Liver (tissue), 9 donors: ENCODE results near the gene SERPINH1. TPM values are rescaled to one million over a fixed set of nuclear protein-coding genes. Genes with fewer than 3 reads are reported as not detected.

Experiments
- DNase-seq: peaks from one replicate; pipeline ENCODE4 v3.0.0-alpha.2; 2017; ENCODE audit warnings: low spot score
- H3K27ac ChIP-seq, 2 donors: one replicate each; pipeline ENCODE4 v1.7.0; 2013; ENCODE audit warnings: inconsistent platforms in 2 of 2, low read length in 2 of 2, control low read depth in 1 of 2, low read depth in 1 of 2, mild to moderate bottlenecking in 1 of 2
- H3K27me3 ChIP-seq, 4 donors: one replicate each; pipeline versions ENCODE4 v1.6.1 to v1.7.0; 2013; ENCODE audit warnings: low read length in 3 of 4, inconsistent platforms in 1 of 4, mild to moderate bottlenecking in 1 of 4, moderate library complexity in 1 of 4; ENCODE audit not compliant: control insufficient read depth in 4 of 4, insufficient read depth in 4 of 4
- H3K36me3 ChIP-seq, 4 donors: one replicate each; pipeline versions ENCODE4 v1.6.1 to v1.7.0; 2013; ENCODE audit warnings: low read length in 3 of 4, mild to moderate bottlenecking in 3 of 4, low read depth in 1 of 4, moderate library complexity in 1 of 4; ENCODE audit not compliant: control insufficient read depth in 4 of 4, insufficient read depth in 3 of 4
- H3K4me1 ChIP-seq, 4 donors: one replicate each; pipeline versions ENCODE4 v1.6.1 to v1.7.0; 2013; ENCODE audit warnings: low read length in 3 of 4, mild to moderate bottlenecking in 3 of 4, moderate library complexity in 1 of 4; ENCODE audit not compliant: control insufficient read depth in 4 of 4, insufficient read depth in 4 of 4
- H3K4me3 ChIP-seq, 3 donors: one replicate each; pipeline versions ENCODE4 v1.6.1 to v1.7.0; 2013; ENCODE audit warnings: low read length in 3 of 3, control low read depth in 1 of 3, low read depth in 1 of 3, mild to moderate bottlenecking in 1 of 3
- H3K9ac ChIP-seq, 2 donors: one replicate each; pipeline ENCODE4 v1.7.0; 2013; ENCODE audit warnings: low read length in 2 of 2, mild to moderate bottlenecking in 2 of 2, moderate library complexity in 2 of 2, control low read depth in 1 of 2, low read depth in 1 of 2
- H3K9me3 ChIP-seq, 4 donors: one replicate each; pipeline versions ENCODE4 v1.6.1 to v1.7.0; 2013; ENCODE audit warnings: low read length in 3 of 4; ENCODE audit not compliant: control insufficient read depth in 4 of 4
- EGR1 ChIP-seq, 2 donors: IDR thresholded peaks; 2 replicates each; pipeline ENCODE4 v1.6.1; 2016 to 2018; ENCODE audit warnings: antibody characterized with exemption in 2 of 2, low read depth in 2 of 2
- FOXA1 ChIP-seq: IDR thresholded peaks from 2 replicates; pipeline ENCODE4 v1.6.1; 2016; ENCODE audit warnings: antibody characterized with exemption
- FOXA2 ChIP-seq: IDR thresholded peaks from 2 replicates; pipeline ENCODE4 v1.6.1; 2016; ENCODE audit warnings: antibody characterized with exemption
- GABPA ChIP-seq, 2 donors: IDR thresholded peaks in 1 of 2; conservative IDR thresholded peaks in 1 of 2; 2 replicates each; pipeline ENCODE4 v1.6.1; 2016; ENCODE audit warnings: antibody characterized with exemption in 2 of 2, mild to moderate bottlenecking in 1 of 2, moderate library complexity in 1 of 2
- HNF4A ChIP-seq, 2 donors: conservative IDR thresholded peaks; 2 replicates each; pipeline ENCODE4 v1.6.1; 2016; ENCODE audit warnings: antibody characterized with exemption in 2 of 2, mild to moderate bottlenecking in 2 of 2
- HNF4G ChIP-seq: IDR thresholded peaks from 2 replicates; pipeline ENCODE4 v1.6.1; 2016; ENCODE audit warnings: antibody characterized with exemption
- JUND ChIP-seq, 2 donors: IDR thresholded peaks; 2 replicates each; pipeline ENCODE4 v1.6.1; 2016; ENCODE audit warnings: antibody characterized with exemption in 2 of 2
- RAD21 ChIP-seq, 2 donors: IDR thresholded peaks; 2 replicates each; pipeline ENCODE4 v1.6.1; 2016; ENCODE audit warnings: antibody characterized with exemption in 2 of 2, mild to moderate bottlenecking in 2 of 2
- RXRA ChIP-seq, 2 donors: IDR thresholded peaks; 2 replicates each; pipeline ENCODE4 v1.6.1; 2017 to 2018; ENCODE audit warnings: antibody characterized with exemption in 2 of 2, mild to moderate bottlenecking in 1 of 2
- SP1 ChIP-seq: IDR thresholded peaks from 2 replicates; pipeline ENCODE4 v1.6.1; 2018; ENCODE audit warnings: antibody characterized with exemption, mild to moderate bottlenecking
- YY1 ChIP-seq: IDR thresholded peaks from 2 replicates; pipeline ENCODE4 v1.6.1; 2016; ENCODE audit warnings: antibody characterized with exemption, mild to moderate bottlenecking
- ZBTB33 ChIP-seq: IDR thresholded peaks from 2 replicates; pipeline ENCODE4 v1.6.1; 2016; ENCODE audit warnings: antibody characterized with exemption
- WGBS: extraction: QIAGEN DNeasy Blood & Tissue Kit; methylation state at CpG from one replicate; pipeline ENCODE4 v1.1.7; 2013; 5-methylcytosine and 5-hydroxymethylcytosine counted together
- polyA plus RNA-seq, 2 donors: library from polyadenylated mRNA; stranded (reverse) in 1 of 2; unstranded in 1 of 2; fragments of 200-250 nt in 1 of 2; fragments of >200 nt in 1 of 2; fragmentation: Nextera tagmentation in 1 of 2; extraction: Ambion mirVana in 1 of 2; gene quantifications; one replicate each; pipeline versions ENCODE4 v1.2.1 to v1.2.3, GENCODE V29; 2013 to 2015
- total RNA-seq, 2 donors: library from RNA; depleted of rRNA; stranded (reverse); fragments of >200 nt; gene quantifications; one replicate each; pipeline ENCODE4 v1.2.3, GENCODE V29; 2014
- TF ChIP-seq, protein P1 (sequence below): IDR thresholded peaks from 2 replicates; pipeline ENCODE4 v1.6.1; 2016; ENCODE audit warnings: antibody characterized with exemption
- TF ChIP-seq, protein P2 (sequence below): fragments of 150-350 bp; IDR thresholded peaks from 2 replicates; pipeline ENCODE4 v1.5.1; 2017; ENCODE audit warnings: improper control_type of control experiment, low read depth, low read length; ENCODE audit not compliant: missing input control
- TF ChIP-seq, protein P3 (sequence below): IDR thresholded peaks from 2 replicates; pipeline ENCODE4 v1.6.1; 2016; ENCODE audit warnings: antibody characterized with exemption, mild to moderate bottlenecking
- donor health status: healthy.
- donor health status: healthy.
- donor health status: healthy.
- donor health status: healthy.
- donor health status: healthy.

The SERPINH1 gene
- total and polyA plus RNA-seq, 4 donors, result 5.0 to 118 (median 68.7) TPM

DNA sequence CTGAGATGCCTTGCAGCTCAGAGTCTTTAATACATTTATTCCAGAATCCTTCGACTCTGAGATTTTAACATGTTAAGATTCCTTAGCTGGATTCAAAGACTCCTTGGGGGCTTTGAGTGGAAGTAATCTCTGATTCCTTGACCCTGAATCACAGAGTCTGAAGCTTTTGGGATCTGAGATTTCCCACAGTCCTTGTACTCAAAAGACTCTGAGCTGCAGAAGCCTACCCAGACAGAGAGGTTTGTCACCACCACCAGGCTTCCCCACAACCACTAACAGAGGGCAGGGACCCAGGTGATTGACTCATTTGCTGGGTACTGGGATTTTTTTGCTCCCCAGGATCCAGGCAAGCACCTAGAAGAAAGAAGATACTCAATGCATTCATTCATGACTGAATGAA, 1.4 kb upstream of the SERPINH1 start:
- no peak overlapping the region for H3K4me3 ChIP-seq
- 96% methylated on average over 1 of the region's 1 CpG for WGBS
- no peaks in the 10 kb centered on the region for H3K27me3 ChIP-seq
- no peak for TF ChIP-seq FOXA2
- no peak for TF ChIP-seq HNF4A (conservative IDR thresholded peaks at IDR 0.05)
- no peak for TF ChIP-seq RXRA (IDR thresholded peaks at IDR 0.05)
- no peak for TF ChIP-seq SP1
- no peak for TF ChIP-seq JUND (IDR thresholded peaks at IDR 0.05)
- TF ChIP-seq EGR1 (IDR thresholded peaks at IDR 0.05; ENCODE audit: low read depth in 2 of 2), result no peak
- no peak for TF ChIP-seq ZBTB33
- TF ChIP-seq FOXA1, result no peak
- no peak for TF ChIP-seq RAD21 (IDR thresholded peaks at IDR 0.05)
- TF ChIP-seq, protein P1, sequence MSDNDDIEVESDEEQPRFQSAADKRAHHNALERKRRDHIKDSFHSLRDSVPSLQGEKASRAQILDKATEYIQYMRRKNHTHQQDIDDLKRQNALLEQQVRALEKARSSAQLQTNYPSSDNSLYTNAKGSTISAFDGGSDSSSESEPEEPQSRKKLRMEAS, result no peak
- no peak for TF ChIP-seq YY1
- TF ChIP-seq HNF4G, result no peak
- TF ChIP-seq, protein P2, sequence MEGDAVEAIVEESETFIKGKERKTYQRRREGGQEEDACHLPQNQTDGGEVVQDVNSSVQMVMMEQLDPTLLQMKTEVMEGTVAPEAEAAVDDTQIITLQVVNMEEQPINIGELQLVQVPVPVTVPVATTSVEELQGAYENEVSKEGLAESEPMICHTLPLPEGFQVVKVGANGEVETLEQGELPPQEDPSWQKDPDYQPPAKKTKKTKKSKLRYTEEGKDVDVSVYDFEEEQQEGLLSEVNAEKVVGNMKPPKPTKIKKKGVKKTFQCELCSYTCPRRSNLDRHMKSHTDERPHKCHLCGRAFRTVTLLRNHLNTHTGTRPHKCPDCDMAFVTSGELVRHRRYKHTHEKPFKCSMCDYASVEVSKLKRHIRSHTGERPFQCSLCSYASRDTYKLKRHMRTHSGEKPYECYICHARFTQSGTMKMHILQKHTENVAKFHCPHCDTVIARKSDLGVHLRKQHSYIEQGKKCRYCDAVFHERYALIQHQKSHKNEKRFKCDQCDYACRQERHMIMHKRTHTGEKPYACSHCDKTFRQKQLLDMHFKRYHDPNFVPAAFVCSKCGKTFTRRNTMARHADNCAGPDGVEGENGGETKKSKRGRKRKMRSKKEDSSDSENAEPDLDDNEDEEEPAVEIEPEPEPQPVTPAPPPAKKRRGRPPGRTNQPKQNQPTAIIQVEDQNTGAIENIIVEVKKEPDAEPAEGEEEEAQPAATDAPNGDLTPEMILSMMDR, result no peak
- TF ChIP-seq, protein P3, sequence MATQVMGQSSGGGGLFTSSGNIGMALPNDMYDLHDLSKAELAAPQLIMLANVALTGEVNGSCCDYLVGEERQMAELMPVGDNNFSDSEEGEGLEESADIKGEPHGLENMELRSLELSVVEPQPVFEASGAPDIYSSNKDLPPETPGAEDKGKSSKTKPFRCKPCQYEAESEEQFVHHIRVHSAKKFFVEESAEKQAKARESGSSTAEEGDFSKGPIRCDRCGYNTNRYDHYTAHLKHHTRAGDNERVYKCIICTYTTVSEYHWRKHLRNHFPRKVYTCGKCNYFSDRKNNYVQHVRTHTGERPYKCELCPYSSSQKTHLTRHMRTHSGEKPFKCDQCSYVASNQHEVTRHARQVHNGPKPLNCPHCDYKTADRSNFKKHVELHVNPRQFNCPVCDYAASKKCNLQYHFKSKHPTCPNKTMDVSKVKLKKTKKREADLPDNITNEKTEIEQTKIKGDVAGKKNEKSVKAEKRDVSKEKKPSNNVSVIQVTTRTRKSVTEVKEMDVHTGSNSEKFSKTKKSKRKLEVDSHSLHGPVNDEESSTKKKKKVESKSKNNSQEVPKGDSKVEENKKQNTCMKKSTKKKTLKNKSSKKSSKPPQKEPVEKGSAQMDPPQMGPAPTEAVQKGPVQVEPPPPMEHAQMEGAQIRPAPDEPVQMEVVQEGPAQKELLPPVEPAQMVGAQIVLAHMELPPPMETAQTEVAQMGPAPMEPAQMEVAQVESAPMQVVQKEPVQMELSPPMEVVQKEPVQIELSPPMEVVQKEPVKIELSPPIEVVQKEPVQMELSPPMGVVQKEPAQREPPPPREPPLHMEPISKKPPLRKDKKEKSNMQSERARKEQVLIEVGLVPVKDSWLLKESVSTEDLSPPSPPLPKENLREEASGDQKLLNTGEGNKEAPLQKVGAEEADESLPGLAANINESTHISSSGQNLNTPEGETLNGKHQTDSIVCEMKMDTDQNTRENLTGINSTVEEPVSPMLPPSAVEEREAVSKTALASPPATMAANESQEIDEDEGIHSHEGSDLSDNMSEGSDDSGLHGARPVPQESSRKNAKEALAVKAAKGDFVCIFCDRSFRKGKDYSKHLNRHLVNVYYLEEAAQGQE, result no peak
- H3K9me3 ChIP-seq, result no peaks in the 10 kb centered on the region
- H3K9ac ChIP-seq, result no peak overlapping the region
- no peak overlapping the region for H3K27ac ChIP-seq
- DNase-seq, result no peak
- no peaks in the 10 kb centered on the region for H3K36me3 ChIP-seq
- H3K4me1 ChIP-seq, result peaks cover 13 to 31% (median 21%) of the 10 kb centered on the region in 4 donors

- H3K36me3 ChIP-seq, result peaks cover 0 to 6% (median 0%) of the 10 kb centered on the region in 4 donors
- no peak for DNase-seq
- H3K9ac ChIP-seq, result peak overlapping the region in 1 of 2 donors; percentile 29
- 20% methylated on average over 21 of the region's 21 CpGs for WGBS
- H3K27me3 ChIP-seq, result no peaks in the 10 kb centered on the region
- H3K4me3 ChIP-seq, result peak overlapping the region in 2 of 3 donors; percentile 80 to 87
- TF ChIP-seq HNF4G, result no peak
- TF ChIP-seq GABPA (IDR thresholded peaks at IDR 0.05 in 1 of 2, conservative IDR thresholded peaks at IDR 0.05 in 1 of 2), result no peak
- TF ChIP-seq RXRA (IDR thresholded peaks at IDR 0.05), result no peak
- no peak for TF ChIP-seq JUND (IDR thresholded peaks at IDR 0.05)
- no peak for TF ChIP-seq EGR1 (IDR thresholded peaks at IDR 0.05; ENCODE audit: low read depth in 2 of 2)
- H3K4me1 ChIP-seq, result peaks cover 15 to 37% (median 25%) of the 10 kb centered on the region in 4 donors
- H3K27ac ChIP-seq, result peak overlapping the region; percentile 89 to 98
- H3K9me3 ChIP-seq, result no peaks in the 10 kb centered on the region
Measured at GRCh38 chr11:75561426-75562047, 516 bp upstream of the SERPINH1 start.
